Activated naive CD8-positive, alpha-beta T cell treated with anti-CD3 and anti-CD28 coated beads, Interleukin-2, amount 50 U/mL, for 16 hours (primary cell): ENCODE measurements around the gene NRSN1.

Experiments
- DNase-seq: peaks from one replicate; pipeline ENCODE4 v3.0.0-alpha.2; 2020; ENCODE audit warnings: low read depth, low spot score

NRSN1 gene, protein sequence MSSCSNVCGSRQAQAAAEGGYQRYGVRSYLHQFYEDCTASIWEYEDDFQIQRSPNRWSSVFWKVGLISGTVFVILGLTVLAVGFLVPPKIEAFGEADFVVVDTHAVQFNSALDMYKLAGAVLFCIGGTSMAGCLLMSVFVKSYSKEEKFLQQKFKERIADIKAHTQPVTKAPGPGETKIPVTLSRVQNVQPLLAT

DNA sequence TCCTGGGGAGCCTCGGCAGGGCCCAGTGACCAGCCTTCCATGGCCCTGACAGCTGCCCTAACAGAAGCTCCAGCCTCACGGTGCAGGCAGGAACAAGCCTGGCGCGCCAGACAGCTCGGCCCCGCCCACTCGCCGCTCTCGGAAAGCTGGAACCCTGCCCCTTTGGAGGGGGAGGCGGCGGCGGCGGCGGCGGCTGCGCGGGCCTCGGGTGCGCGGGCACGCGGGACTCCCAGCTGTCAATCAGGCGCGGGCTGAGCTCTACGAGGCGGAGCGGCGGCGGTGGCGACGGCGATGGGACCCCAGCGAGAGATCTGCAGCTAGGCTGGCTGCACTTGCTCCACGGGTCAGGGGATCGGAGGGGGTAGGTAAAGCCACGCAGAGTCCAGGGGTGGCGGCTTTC is at the start of gene NRSN1:
Gene NRSN1 (plus strand): TSS at position 236 of the 400 bp plus-strand sequence. CDS start 8,113 bp downstream, outside the sequence.
- DNase-seq: no peak

DNA sequence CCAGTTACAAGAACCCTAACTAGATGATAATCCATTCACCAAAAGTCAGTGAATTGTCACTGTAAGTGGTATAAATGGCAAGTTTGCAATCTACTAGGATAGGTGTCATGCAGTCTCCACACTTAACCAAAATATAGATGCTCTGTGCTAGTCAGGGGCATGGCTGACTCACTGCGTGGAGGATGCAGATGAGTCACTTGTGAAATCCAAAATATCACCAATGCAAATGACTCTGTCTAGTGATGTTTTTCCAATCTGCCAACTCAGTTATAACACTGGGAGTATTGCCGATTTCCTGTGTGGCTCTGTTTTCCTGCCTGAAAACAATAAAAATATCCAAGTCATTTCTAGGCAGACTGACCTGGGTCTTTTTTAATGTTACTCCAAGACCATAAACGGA is 47.8 kb upstream of the NRSN1 start:
- no peak for DNase-seq

DNA sequence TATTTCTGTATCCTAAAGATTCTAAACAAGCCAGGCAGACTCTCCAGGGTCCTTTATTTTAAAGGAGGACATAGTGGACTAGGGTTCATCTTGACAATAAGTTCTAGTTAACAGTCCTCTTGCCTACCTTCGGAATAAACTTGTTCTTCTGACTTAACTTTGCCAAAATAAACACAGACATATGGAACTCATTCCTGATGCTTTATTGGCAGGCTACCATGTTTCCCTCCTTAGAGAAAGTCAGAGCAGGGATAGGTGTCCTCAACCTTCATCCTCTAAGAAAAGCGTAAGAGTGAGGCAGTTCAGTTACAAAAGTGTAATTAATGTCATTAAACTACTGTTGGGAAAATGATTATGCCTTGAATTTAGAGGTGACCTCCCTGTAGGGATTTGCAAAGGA is 46.9 kb upstream of the NRSN1 start:
- no peak for DNase-seq

DNA sequence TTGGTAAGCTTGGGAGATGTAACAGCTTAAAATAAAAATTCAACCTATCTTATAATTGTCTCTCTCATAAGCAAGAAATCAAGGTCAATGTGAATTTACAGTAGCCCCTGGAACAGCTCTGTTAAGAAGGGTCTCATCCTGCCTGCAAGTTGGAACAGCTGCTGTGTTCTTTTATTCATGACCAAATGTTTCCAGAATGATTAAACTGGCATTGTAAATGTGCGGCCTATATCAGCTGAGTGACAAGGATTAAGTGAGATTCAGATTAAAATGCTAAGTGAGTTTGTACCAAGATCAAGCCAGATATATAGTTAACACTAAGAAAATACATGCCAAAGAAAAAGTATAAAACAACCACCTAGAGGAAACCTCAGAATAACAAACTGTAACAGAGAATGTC is 45.3 kb upstream of the NRSN1 start:
- DNase-seq: no peak

DNA sequence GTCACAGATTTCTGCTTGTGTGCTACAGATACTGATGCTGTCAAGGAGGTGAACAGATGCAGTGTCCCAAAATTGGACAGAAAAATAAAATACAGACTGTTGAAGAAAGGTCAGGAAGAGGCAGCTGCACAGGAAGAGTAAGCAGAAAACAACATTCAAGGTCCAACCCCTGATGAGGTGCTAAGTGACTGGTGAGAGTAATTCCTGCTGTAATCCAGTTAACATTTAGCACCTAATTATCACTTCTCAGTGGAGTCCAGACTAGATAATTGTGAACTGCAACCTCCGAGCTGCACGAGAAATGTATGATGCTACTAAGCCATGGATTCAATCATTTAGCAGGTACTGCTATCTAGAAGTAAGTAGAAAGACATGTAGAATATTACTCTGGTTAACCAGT is 36.3 kb upstream of the NRSN1 start:
- no peak for DNase-seq

DNA sequence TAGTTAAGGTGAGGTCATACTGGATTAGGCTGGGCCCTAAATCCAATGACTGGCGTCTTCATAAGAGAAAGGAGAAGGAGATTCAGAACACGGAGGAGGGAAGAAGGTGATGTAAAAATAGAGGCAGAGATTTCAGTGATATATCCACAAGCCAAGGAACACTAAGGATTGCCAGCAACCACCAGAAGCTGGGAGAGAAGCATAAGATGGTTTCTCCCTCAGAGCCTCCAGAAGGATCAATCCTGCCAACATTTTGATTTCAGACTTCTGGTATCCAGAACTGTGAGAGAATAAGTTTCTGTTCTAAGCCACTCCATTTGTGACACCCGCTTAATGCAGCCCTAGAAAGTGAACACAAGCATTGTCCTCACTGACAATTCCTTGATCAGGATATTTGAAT is 33.6 kb upstream of the NRSN1 start:
- no peak for DNase-seq

DNA sequence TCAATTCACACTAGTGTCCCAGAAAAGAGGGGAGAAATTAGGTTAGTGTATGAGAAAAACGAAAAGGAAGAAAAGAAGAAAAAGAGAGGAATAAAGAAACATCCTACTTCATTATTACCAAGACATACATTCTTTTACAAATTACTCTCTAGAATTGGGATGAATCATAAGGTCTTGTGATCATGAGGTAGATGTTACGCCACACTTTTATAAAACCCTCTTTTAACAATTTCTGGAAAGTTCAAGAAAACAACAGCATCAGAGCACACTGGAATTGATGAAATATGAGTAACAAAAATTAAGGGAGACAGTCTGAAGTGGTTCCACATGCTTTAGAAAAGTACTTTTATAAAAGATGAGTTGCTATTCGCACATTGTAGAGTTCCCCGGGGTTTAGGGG is 32.6 kb upstream of the NRSN1 start:
- no peak for DNase-seq

DNA sequence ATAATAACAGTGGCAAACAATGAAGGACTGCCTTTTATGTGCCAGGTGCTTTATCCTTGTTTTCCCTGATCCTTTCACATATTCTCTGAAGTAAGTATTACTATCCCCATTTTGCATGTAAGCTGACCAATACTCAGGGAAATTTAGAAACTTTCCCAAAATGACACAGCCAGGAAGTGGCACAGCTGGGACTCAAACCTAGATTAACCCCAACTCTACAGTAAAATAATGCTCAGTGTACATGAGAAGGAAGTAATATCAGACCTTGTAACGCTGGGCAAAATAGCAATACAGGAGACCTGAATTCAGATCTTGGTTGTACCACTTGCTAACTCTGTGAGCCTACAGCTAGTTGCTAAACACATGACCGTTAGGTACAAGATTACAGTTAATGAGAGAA is 26.8 kb upstream of the NRSN1 start:
- no peak for DNase-seq

DNA sequence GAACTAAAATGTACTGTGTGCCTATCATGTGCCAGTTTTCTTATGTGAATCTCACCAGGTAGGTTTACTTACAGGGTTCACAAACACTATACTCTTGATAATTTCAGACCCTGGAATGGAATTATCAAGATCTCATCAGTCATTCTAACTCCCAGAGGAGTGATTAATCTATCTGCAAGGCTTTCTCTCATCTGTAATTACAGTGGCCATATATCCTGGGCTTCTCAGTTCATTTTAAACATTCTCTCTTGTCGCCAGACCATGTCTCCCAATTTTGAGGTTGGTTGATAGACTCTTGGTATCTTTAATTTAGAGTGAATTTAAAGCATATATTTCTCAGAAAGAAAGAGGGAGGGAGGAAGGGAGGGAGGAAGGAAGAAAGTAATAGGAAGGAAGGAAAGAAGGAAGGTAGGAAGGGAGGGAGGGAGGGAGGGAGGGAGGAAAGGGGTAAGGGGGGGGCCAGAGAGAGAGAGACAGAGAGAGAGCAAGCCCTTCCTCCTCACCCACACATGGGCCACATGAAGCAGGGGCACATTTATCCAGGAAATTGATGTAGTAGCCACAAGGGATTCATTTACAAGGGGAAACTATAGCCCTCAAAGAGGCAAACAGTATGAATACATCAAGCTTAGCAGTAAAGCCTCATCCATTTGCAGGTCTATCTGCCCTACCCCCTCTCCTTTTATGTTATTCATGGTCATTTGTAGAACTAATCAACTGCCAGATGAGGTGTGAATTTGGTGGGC is 25.8 kb upstream of the NRSN1 start:
- DNase-seq: no peak

DNA sequence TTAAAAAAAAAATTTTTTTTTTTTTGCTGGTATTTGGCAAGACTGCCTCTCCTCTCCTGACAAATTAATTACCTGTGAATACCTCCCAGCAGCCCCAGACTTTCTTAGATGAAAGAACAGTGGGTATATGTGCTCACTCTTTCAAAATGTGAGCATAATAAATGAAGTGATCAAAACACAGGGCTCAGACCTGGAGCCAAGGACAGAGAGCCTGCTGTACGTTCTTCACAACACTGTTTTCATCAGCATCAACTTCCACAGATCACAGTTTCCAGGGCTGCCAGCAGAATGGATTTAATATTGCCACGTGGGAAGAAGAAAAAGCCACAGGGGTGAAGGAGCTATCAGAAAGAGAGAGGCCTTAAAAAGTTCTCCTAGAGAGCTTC is 25.3 kb upstream of the NRSN1 start:
- no peak for DNase-seq

DNA sequence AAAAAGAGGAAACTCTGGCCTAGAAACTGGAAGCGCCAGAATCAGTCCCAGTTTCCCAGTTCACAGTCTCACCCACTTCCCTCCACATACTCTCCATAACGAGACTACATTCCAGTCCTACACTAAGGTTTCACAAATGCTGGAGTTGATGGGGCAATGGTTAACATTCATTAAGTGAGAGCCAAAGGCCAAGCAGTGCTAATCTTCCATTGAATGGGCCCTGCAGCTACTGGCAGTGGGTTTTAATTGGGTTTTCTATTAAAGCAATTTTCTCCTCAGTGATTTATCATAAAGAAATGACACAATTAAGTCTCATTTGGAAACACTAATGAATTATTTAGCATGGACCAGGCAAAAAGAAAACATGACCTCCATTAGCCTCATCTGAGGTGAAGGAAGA is 20.8 kb upstream of the NRSN1 start:
- DNase-seq: no peak

DNA sequence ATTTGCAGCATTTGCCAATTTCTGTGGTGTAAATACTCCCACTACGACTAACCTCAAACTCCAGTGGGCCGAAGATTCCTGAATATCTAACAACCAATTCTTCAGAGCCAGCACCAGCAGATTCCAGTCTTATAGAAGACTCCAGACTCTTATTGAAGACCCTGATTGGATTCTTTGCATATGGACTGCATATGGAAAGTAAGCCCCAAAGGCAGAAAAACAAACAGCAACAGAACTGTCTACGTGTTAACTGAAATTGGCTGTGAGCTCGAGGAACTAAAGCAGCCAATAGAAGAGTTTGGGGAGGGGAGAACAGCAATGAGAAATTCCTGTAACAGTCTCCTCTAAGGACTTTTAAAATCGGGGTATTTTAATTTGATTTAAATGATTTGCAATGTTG is 19.7 kb upstream of the NRSN1 start:
- DNase-seq: no peak

DNA sequence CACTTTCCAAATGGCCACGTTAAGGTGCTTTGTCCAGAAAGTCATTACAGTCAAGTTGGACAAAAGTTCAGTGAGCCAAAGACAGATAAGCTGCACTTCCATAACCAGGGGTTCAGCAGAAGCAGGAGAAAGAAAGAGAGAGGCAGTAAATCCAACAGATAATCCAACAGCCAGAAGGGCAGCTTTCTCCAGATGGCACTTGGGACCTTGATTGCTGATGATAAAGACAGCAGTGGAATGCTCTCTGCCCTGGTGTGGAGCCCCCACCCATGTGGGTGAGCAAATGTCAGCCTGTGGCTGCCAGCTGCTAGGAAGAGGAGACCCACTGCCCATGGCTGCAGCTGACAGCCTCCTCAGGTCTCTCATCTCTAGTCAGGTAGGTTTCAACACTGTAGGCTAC is 18.7 kb upstream of the NRSN1 start:
- DNase-seq: no peak

DNA sequence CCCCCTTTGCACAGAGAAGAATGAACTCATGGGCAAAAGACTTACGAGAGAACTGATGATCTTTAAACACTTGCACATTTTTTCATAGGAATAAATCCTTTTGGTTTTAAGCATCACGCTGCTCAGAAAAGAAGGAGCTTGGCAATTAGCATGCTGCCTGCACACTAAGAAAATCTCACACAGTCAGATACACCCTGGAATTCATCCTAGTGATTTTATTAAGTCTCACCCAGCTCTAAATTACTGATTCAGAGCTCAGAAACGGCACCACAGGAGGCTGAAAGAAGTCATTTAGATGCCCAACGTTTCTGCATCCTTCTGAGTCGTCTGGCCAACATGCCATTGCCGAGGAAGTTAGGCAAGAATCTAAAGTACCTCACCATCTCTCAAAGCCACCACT is 18.0 kb upstream of the NRSN1 start:
- DNase-seq: no peak

DNA sequence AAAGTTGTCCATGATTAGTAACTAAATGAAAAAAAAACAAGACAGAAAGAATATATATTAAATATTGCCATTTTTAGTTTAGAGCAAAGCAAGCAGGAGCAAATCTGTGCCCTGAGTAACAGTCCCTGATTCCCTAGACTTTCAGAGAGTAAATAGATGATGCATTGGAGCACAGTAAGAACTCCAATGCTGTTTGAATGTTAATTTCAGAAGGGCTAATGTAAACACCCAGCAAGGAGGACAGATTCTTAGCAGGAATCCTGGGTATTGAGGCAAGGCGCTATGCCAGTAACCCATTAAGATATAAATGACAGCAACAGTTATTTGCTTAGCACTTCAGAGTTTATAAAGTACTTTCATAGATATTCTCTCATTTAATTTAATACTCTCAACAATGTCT is 15.6 kb upstream of the NRSN1 start:
- no peak for DNase-seq

DNA sequence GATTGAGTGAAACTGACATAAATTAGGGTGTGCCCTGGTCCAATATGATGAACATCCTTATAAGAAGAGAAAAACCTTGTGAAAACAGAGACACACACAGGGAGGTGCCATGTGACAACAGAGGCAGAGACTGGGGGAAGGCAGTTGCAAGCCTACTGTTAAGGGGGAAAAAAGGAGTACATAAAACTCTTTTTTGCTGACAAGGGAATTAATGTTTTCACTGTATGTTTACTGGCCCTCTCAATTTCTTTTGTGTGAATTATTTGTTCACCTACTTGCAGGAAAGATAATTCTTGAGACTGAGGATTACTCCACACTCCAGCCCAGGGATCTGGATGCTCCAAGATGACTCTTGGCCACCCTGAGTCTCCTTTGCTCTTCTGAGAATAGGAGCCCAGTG is 12.1 kb upstream of the NRSN1 start:
- DNase-seq: no peak

DNA sequence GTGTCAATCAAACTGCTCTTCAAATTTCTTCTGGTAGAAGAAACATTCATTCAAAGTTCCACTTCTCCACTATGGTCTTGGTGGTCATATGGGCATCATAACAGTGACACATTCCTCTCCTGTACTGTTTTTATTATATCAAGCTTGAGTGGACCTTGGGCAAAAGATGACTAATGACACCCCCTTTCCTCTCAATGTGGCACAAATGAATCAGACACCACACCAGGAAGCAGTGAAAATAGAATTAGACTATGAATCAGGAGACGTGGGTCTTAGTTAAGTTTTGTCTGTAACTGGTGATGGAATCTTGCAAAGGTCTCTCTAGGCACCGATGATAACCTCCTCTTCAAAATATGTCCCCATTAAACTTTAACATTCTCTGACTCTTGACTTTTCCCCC is 9.0 kb upstream of the NRSN1 start:
- DNase-seq: no peak

DNA sequence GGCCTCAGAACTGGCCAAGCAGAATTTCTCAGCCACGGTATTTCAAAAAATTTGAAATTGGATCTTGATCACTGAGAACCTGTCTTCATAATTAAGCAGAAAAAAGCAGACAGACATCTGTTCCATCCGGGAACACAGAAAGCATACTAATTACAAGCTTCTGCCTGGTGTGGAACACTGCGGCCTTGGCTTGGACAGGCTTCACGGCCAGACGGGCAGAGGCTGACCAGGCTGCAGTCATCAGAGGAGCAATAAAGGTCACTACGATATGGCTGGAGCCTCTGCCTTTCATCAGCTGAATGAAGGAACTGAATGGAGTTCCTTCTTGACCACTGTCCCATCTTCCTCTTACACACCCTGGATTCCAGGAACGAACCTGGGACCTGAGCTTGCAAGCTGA is 3.9 kb upstream of the NRSN1 start:
- DNase-seq: no peak

DNA sequence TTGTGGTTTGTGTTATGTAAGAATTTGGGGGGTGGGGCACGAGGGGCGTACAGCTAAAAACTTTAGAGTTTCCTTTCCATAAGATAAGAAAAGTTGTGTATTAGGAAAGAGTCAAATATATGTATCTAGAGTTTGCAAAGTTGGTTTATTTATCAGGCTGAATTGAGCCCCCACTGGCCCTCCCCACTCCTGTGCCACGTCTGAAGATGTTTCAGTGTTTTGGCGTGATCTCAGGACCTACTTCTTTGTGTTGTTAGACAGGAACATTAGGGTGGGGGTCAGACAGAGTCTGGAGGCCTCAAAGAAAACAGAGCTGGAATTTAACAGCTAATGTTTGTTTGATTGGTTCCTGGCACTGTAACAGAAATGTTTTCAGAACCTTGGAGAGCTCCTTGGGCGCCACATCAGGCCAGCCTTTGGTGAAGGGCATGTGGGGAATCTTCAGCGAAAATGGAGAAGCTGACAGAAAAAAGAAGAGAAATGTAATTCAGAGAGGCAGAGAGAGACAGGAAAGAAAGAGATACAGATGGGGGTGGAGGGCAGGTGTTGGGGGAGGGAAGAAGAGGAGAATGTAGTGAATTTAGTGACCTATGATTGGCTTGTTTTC is 674 bp downstream of the NRSN1 start:
- no peak for DNase-seq

DNA sequence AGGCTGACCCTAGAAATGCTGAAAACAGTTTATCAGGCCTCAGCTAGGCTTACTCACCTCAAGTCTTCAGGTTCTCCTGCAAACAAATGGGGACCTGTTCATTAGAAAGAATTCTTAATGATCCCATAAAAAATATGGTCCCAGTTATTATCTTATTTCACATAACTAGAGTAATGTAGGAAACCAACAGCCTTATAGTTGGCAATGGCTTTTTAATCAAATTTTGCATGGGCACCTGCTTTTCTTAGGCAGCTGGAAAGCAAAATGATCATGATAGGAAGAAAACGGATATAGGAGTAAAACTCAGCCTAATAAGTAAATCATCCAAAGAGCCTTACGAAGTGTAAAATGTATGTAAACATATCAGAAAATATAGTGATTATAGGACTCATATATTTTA is 1.3 kb downstream of the NRSN1 start:
- no peak for DNase-seq

DNA sequence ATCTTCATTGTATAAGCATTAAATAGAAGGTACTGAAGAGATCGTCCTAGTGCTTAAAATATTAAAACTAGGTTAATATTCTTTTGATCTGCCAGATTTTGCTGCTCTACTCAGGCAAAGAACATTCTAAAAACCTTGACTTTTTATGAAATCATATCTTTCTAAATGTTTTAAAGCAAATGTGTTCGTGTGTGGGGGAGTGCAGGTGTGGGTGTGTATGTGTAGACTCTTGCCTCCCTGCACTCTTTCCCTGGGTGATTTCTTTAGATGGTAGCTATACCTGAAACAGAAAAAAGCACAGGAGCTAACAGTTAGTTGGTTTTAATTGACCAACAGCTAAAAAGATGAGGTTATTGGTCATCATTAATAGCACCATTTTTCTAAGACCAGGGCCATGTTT is 5.7 kb downstream of the NRSN1 start:
- no peak for DNase-seq

DNA sequence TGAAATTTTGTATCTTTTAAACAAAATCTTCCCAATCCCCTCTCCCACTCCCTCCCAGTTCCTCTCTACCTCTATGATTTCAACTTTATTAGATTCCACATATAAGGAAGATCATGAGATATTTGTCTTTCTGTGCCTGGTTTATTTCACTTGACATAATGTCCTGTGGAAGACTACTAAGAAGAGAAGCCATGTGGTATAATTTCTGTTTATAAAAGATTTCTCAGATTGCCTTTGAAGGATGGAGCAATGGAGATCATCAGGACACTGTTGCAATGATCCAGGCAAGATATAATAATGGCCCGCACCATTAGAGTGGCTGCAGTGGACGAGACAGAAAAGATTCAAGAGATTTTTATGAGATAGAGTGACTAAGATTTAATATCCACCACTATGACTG is 13.1 kb downstream of the NRSN1 start:
- no peak for DNase-seq

DNA sequence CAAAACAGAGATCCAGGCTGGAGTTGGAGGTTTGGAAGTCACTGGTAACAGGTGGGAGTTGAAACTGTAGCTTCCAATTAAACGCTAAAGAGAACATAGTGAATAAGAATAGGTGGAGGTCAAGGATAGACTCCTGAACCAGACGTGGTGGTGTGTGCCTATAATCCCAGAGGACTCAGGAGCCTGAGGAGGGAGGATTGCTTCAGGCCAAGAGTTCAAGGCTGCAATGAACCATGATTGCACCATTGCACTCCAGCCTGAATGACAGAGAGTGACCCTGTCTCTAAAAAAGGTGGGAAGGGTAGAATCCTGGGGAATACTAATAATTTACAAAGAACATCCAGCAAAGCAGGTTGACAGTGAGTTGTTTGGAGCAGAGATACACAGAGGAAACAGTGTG is 13.6 kb downstream of the NRSN1 start:
- no peak for DNase-seq
